Glomerular visceral epithelial cell (primary cell): ENCODE measurements around the gene CELF4.
A peak's percentile ranks its signal among the peaks of the same experiment; 100 is the strongest.
"Not testable (repeated sequence)": the region's sequence is repeated elsewhere in the genome, so short reads cannot be mapped to it uniquely, and the experiment has no call there.

ENCODE experiments used
- DNase-seq: peaks from one replicate; pipeline ENCODE4 v3.0.0-alpha.2; 2016; ENCODE audit errors: extremely low spot score

CELF4 gene

GRCh38 chr18:37358061-37358460 is 207.5 kb downstream of the CELF4 start:
- DNase-seq, result not testable (repeated sequence)

GRCh38 chr18:37355772-37356171 is 209.8 kb downstream of the CELF4 start:
- no peak for DNase-seq

- DNase-seq, result no peak
These were observed 214.5 kb downstream of the CELF4 start for GRCh38 chr18:37351110-37351509.

- no peak for DNase-seq
These were observed 216.9 kb downstream of the CELF4 start for GRCh38 chr18:37348729-37349128.

GRCh38 chr18:37346048-37346447 is 219.6 kb downstream of the CELF4 start:
- DNase-seq, result no peak

GRCh38 chr18:37343542-37343851 is 222.1 kb downstream of the CELF4 start:
- no peak for DNase-seq

GRCh38 chr18:37341473-37342086 is 224.0 kb downstream of the CELF4 start:
- DNase-seq, result no peak

GRCh38 chr18:37341016-37341415 is 224.6 kb downstream of the CELF4 start:
- no peak for DNase-seq

- no peak for DNase-seq
These were observed 225.8 kb downstream of the CELF4 start for GRCh38 chr18:37339701-37340215.

- DNase-seq, result no peak
These were observed 228.9 kb downstream of the CELF4 start for GRCh38 chr18:37336568-37337285.

- peak; percentile 29 for DNase-seq
These were observed 230.2 kb downstream of the CELF4 start for GRCh38 chr18:37335409-37335736.

GRCh38 chr18:37334631-37335408 is 230.8 kb downstream of the CELF4 start:
- peak; percentile 24 for DNase-seq

- no peak for DNase-seq
These were observed 232.8 kb downstream of the CELF4 start for GRCh38 chr18:37332628-37333420.

- no peak for DNase-seq
These were observed 233.4 kb downstream of the CELF4 start for GRCh38 chr18:37332219-37332618.

- no peak for DNase-seq
These were observed 235.4 kb downstream of the CELF4 start for GRCh38 chr18:37330173-37330572.

- no peak for DNase-seq
These were observed 236.5 kb downstream of the CELF4 start for GRCh38 chr18:37328946-37329719.

- DNase-seq, result no peak
These were observed 238.5 kb downstream of the CELF4 start for GRCh38 chr18:37327063-37327577.

GRCh38 chr18:37322492-37323035 is 243.0 kb downstream of the CELF4 start:
- DNase-seq, result peak; percentile 45

GRCh38 chr18:37321582-37322491 is 243.8 kb downstream of the CELF4 start:
- no peak for DNase-seq

- DNase-seq, result no peak
These were observed 245.3 kb downstream of the CELF4 start for GRCh38 chr18:37320317-37320716.
